Measurements from ENCODE around the gene CXCL3. TPM values are rescaled to one million over a fixed set of nuclear protein-coding genes. Genes with fewer than 3 reads are reported as not detected.

CXCL3 gene
- total RNA-seq, 1 donor from 2014 or later: 0.52 TPM

DNA sequence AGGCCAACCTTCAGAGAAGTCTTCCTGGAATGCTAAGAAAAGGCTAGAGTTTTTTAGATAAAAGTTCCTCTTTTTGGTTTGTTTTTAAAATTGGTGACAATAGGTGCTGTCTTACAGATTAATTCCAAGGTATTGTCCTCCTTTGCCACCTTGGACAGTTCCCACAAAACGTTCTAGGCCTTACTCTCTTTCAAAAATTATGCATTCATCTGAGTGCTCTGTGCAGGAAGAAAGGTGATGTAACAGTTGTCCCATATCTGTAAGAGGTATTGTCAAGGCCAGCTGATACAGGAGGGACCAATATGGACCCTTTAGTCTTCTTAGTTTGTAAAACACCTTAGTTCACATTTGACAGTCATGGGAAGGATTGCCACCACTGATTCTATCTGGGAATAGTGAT, 24.2 kb downstream of the CXCL3 start:
- DNase-seq (ENCODE audit: low spot score): no peak

DNA sequence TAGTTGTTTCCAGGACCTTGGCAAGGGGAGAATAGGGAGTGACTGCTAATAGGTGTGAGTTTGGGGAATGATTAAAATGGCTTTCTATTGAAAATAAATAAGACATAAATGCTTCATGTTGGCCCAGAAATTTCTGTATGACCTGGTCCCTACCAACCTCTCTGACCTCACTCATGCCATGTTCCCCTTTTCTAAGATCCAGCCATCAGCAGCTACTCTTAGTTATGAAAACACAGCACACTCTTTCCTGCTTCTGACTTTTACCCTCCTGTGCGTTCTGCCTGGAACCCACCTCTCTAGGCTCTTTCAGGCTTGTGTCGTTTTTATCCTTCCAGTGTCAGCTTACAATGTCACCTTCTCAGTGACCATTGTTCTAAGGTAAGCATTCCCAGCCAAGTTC, 25.2 kb downstream of the CXCL3 start:
- no peak for DNase-seq (ENCODE audit: low spot score)

GRCh38 chr4:74012130-74012529, 26.4 kb downstream of the CXCL3 start:
- no peak for DNase-seq (ENCODE audit: low spot score)

GRCh38 chr4:74009307-74009706, 29.2 kb downstream of the CXCL3 start:
- DNase-seq (ENCODE audit: low spot score): no peak

GRCh38 chr4:74006009-74006476, 32.4 kb downstream of the CXCL3 start:
- DNase-seq (ENCODE audit: low spot score): no peak

DNA sequence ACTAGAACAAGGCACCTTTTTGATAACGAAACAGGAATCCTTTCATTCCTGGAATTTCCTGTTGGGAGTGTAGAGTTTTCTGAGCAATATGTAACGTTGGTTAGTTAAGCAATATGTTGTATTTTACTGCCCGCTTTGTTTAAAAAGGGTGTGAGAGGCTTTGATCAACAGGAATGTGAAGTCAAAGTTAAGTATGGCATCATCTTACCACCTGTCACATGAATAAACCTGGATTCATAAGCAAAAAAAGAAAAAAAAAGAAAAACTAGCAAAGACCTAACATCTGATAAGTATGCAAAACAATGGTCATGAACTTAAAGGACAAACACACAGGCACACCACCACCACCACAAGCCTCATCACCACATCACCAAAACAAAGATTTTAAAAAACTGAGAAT, 33.0 kb downstream of the CXCL3 start:
- DNase-seq (ENCODE audit: low spot score): no peak

GRCh38 chr4:74004668-74005067, 33.8 kb downstream of the CXCL3 start:
- no peak for DNase-seq (ENCODE audit: low spot score)

- DNase-seq (ENCODE audit: low spot score): no peak
Observed at GRCh38 chr4:74000301-74000700, 38.2 kb downstream of the CXCL3 start.

- DNase-seq (ENCODE audit: low spot score): peak; percentile 22
Observed at GRCh38 chr4:73998040-73999011, 40.2 kb downstream of the CXCL3 start, which contains the start of gene CXCL5. Gene CXCL5, minus strand, starts transcription at chr4:73998677. Its CDS starts 96 bp downstream, at chr4:73998581.

DNA sequence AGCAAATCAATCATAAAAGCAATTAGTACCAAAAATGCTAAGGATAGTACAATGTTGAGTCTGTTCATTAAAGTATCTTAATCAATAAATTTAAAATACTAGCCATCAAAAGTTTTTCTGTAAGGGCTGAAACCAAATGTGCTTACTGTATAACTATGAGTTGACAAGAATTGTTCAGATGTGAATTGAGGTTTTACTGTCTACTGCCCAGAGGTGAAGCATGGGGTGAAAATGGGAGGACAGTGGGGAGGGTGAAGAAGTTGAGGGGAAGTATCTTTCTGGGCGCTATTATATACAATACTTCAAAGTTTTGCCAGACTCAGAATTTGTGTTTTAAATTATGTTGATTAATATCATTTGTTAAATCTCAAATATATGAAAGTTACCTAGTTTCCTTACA, 46.4 kb downstream of the CXCL3 start:
- DNase-seq (ENCODE audit: low spot score): no peak

DNA sequence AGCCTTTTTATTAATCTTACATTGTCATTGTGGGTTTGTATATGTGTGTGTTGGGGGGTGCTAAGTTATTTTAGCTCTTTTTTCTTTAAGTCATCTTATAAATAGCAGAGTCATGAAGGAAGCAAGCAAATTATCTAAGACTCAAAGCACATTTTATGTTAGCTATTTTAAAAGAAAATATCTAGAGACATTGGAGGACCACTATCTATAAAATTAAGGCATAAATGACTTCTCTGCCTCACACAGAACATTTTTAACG, 46.8 kb downstream of the CXCL3 start:
- DNase-seq (ENCODE audit: low spot score): no peak

DNA sequence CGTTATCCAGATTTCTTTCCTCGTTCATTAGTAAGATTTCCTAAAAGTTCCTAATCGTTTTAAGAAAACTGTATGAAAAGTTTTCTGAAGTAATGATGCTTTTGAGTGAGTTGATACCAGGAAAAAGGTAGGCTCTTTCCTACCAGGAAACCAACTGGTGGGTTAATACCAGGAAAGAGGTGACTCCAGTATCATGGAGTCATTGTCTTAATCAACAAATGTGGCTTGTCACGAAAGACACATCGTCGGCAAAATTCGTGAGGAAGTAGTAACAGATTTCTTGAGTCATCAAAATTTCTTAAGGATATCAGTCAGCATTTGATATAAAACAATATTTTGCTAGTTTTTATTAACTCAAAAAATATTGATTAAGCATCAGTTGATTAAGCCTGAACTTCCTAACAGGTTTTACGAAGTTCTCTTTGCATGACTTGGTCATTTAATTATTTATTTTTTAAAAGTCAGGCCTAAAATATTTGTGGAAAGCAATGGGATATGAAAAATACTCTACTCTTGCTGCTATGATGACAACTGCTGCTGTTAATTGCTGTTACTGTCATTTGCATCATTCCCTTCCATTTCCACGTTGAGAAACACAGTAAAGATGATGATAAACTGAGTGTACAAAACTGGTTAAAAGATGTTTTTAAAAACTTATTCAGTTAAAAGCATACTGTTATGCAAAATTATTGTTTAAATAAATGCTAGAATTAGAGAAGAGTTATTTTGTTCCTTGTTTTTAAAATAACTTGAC, 47.3 kb downstream of the CXCL3 start:
- no peak for DNase-seq (ENCODE audit: low spot score)

DNA sequence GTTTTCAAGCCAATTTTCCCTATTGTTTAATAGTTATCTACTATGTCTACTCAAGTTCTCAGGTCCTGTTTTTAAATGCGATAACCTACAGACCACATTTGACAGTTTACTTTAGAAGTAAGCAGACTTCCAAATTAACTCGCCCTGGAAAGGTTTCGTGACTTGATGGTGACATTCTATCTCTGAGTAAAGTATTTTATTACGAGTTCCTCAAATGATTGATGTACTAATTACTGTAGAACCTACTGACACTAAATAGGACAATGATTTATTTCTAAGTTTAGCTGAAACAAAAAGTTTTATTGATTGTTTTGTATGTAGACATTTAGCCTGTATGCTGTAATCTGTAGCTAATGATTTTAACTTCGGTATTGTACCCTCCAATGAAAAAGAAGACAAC, 48.6 kb downstream of the CXCL3 start:
- DNase-seq (ENCODE audit: low spot score): no peak

DNA sequence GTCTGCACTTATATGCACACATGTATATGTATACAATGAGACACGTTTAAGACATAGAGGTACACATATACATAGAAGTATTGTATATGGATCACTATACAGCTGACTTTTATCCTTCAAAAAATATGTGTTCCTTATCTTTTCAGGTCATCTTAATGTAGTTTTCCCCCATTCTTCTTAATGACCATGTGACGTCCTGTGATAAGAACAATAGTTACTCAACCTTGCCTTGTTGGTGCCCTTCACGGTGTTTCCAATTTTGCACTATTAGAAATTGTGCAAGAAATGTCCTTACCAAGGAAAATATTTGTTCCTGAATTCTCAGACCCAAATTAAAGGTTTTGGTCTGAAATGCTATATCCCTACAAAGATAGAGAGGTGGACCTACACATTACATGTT, 49.5 kb downstream of the CXCL3 start:
- no peak for DNase-seq (ENCODE audit: low spot score)

GRCh38 chr4:73988061-73988460, 50.4 kb downstream of the CXCL3 start, which contains the start of gene PPBP:
Gene PPBP, minus strand, starts transcription at chr4:73988190. Its CDS starts 87 bp downstream, at chr4:73988103.
- DNase-seq (ENCODE audit: low spot score): no peak

Other genes with a start within 250 kb of the CXCL3 start
- 3.4 TPM for gene CXCL6, start 202.0 kb downstream of the CXCL3 start, total RNA-seq
- gene PF4V1, start 185.4 kb downstream of the CXCL3 start, total RNA-seq: not detected
- 0.58 TPM for gene CXCL1, start 169.3 kb downstream of the CXCL3 start, total RNA-seq
- gene PF4, start 56.7 kb downstream of the CXCL3 start, total RNA-seq: not detected
- gene PPBP, start 50.5 kb downstream of the CXCL3 start, total RNA-seq: 0.60 TPM
- 0.09 TPM for gene CXCL5, start 40.0 kb downstream of the CXCL3 start, total RNA-seq
- gene CXCL2, start 60.5 kb upstream of the CXCL3 start, total RNA-seq: 2.8 TPM
- gene MTHFD2L, start 119.4 kb upstream of the CXCL3 start, total RNA-seq: 6.8 TPM